Measurements from ENCODE around the gene MCCC1. TPM values are rescaled to one million over a fixed set of nuclear protein-coding genes. Genes with fewer than 3 reads are reported as not detected.

The MCCC1 gene
- total RNA-seq, 1 experiment from 2014 or later: 12.6 TPM

- no peaks in the 10 kb centered on the region for H3K27me3 ChIP-seq (ENCODE audit: insufficient read depth, low read length)
- H3K4me1 ChIP-seq (ENCODE audit: control insufficient read depth in 1 of 2, insufficient read depth in 2 of 2, low read length in 2 of 2): no peaks in the 10 kb centered on the region
- ChIA-PET CTCF (no interaction called here), RAD21 (ENCODE audit: low non-redundant PET in 1 of 2, low total read pairs in 2 of 2, uncharacterized antibody in 2 of 2, unreplicated experiment in 2 of 2) (no interaction called here), POLR2A (no interaction called here)
- H3K9me2 ChIP-seq (ENCODE audit: insufficient read depth): no peaks in the 10 kb centered on the region
- ATAC-seq: no peak
- no peak overlapping the region for H3K4me2 ChIP-seq (ENCODE audit: low read length)
- no peak overlapping the region for H2AFZ ChIP-seq (ENCODE audit: low read depth, low read length, poor library complexity, severe bottlenecking)
- H3K79me2 ChIP-seq (ENCODE audit: insufficient read depth, low read length): no peaks in the 10 kb centered on the region
- no peak overlapping the region for H3K9ac ChIP-seq (ENCODE audit: low read length)
- no peaks in the 10 kb centered on the region for H4K20me1 ChIP-seq (ENCODE audit: insufficient read depth)
- H3K4me3 ChIP-seq (replicated peaks in 1 of 2; ENCODE audit: low read depth in 1 of 2, low read length in 2 of 2): no peak overlapping the region
- DNase-seq (ENCODE audit: low read depth, low spot score): no peak
- TF ChIP-seq TCF7L2 (IDR thresholded peaks at IDR 0.05; ENCODE audit: borderline replicate concordance, extremely low read depth, insufficient read depth, insufficient read length) (no peak), ZFX (IDR thresholded peaks at IDR 0.05) (no peak), MAX (IDR thresholded peaks at IDR 0.05) (no peak), ATF3 (IDR thresholded peaks at IDR 0.05) (no peak), EZH2 (IDR thresholded peaks at IDR 0.05) (no peak), POLR2AphosphoS5 (IDR thresholded peaks at IDR 0.05; ENCODE audit: low read depth, low read length) (no peak), RAD21 (IDR thresholded peaks at IDR 0.05; ENCODE audit: low read depth) (no peak), EGR1 (IDR thresholded peaks at IDR 0.05; ENCODE audit: low read depth) (no peak), FOSL1 (IDR thresholded peaks at IDR 0.05; ENCODE audit: low read depth) (no peak), EZH2phosphoT487 (IDR thresholded peaks at IDR 0.05; ENCODE audit: borderline replicate concordance) (no peak), JUND (IDR thresholded peaks at IDR 0.05) (no peak), CBX3 (IDR thresholded peaks at IDR 0.05; ENCODE audit: low read depth) (no peak), YY1 (IDR thresholded peaks at IDR 0.05; ENCODE audit: extremely low read depth, insufficient replicate concordance, low read depth, low read length) (no peak), POLR2A (IDR thresholded peaks at IDR 0.05; ENCODE audit: borderline replicate concordance, extremely low read depth, insufficient read depth, insufficient read length) (no peak), REST (IDR thresholded peaks at IDR 0.05; ENCODE audit: low read depth) (no peak), CTCF (IDR thresholded peaks at IDR 0.05 in 2 of 3, conservative IDR thresholded peaks at IDR 0.05 in 1 of 3; ENCODE audit: borderline replicate concordance in 1 of 3, insufficient read depth in 1 of 3, low read depth in 2 of 3, low read length in 2 of 3) (no peak)
- no peak overlapping the region for H3K27ac ChIP-seq (ENCODE audit: low read depth, low read length)
- H3K36me3 ChIP-seq (ENCODE audit: control insufficient read depth in 1 of 2, insufficient read depth in 2 of 2, low read length in 2 of 2): peaks cover 3 to 15% of the 10 kb centered on the region in 2 experiments; a peak in 2 of 4 replicates
- no TSS peak for BruUV-seq (replicated peaks)
- intact Hi-C loops (cut with micrococcal nuclease): no loop called here
- no peaks in the 10 kb centered on the region for H3K9me3 ChIP-seq (ENCODE audit: control insufficient read depth in 1 of 2, insufficient read depth in 1 of 2, low read depth in 1 of 2, low read length in 2 of 2)
Observed at GRCh38 chr3:183080628-183081027, 18.7 kb downstream of the MCCC1 start.
